Liver (tissue), 9 donors: ENCODE data around the gene ADARB1. TPM values are rescaled to one million over a fixed set of nuclear protein-coding genes. Genes with fewer than 3 reads are reported as not detected.
"Not testable (repeated sequence)": the region's sequence is repeated elsewhere in the genome, so short reads cannot be mapped to it uniquely, and the experiment has no call there.

Experiments
- DNase-seq: peaks from one replicate; pipeline ENCODE4 v3.0.0-alpha.2; 2017; ENCODE audit warnings: low spot score
- H3K27ac ChIP-seq, 2 donors: one replicate each; pipeline ENCODE4 v1.7.0; 2013; ENCODE audit warnings: inconsistent platforms in 2 of 2, low read length in 2 of 2, control low read depth in 1 of 2, low read depth in 1 of 2, mild to moderate bottlenecking in 1 of 2
- H3K27me3 ChIP-seq, 4 donors: one replicate each; pipeline versions ENCODE4 v1.6.1 to v1.7.0; 2013; ENCODE audit warnings: low read length in 3 of 4, inconsistent platforms in 1 of 4, mild to moderate bottlenecking in 1 of 4, moderate library complexity in 1 of 4; ENCODE audit not compliant: control insufficient read depth in 4 of 4, insufficient read depth in 4 of 4
- H3K36me3 ChIP-seq, 4 donors: one replicate each; pipeline versions ENCODE4 v1.6.1 to v1.7.0; 2013; ENCODE audit warnings: low read length in 3 of 4, mild to moderate bottlenecking in 3 of 4, low read depth in 1 of 4, moderate library complexity in 1 of 4; ENCODE audit not compliant: control insufficient read depth in 4 of 4, insufficient read depth in 3 of 4
- H3K4me1 ChIP-seq, 4 donors: one replicate each; pipeline versions ENCODE4 v1.6.1 to v1.7.0; 2013; ENCODE audit warnings: low read length in 3 of 4, mild to moderate bottlenecking in 3 of 4, moderate library complexity in 1 of 4; ENCODE audit not compliant: control insufficient read depth in 4 of 4, insufficient read depth in 4 of 4
- H3K4me3 ChIP-seq, 3 donors: one replicate each; pipeline versions ENCODE4 v1.6.1 to v1.7.0; 2013; ENCODE audit warnings: low read length in 3 of 3, control low read depth in 1 of 3, low read depth in 1 of 3, mild to moderate bottlenecking in 1 of 3
- H3K9ac ChIP-seq, 2 donors: one replicate each; pipeline ENCODE4 v1.7.0; 2013; ENCODE audit warnings: low read length in 2 of 2, mild to moderate bottlenecking in 2 of 2, moderate library complexity in 2 of 2, control low read depth in 1 of 2, low read depth in 1 of 2
- H3K9me3 ChIP-seq, 4 donors: one replicate each; pipeline versions ENCODE4 v1.6.1 to v1.7.0; 2013; ENCODE audit warnings: low read length in 3 of 4; ENCODE audit not compliant: control insufficient read depth in 4 of 4
- EGR1 ChIP-seq, 2 donors: IDR thresholded peaks; 2 replicates each; pipeline ENCODE4 v1.6.1; 2016 to 2018; ENCODE audit warnings: antibody characterized with exemption in 2 of 2, low read depth in 2 of 2
- FOXA1 ChIP-seq: IDR thresholded peaks from 2 replicates; pipeline ENCODE4 v1.6.1; 2016; ENCODE audit warnings: antibody characterized with exemption
- FOXA2 ChIP-seq: IDR thresholded peaks from 2 replicates; pipeline ENCODE4 v1.6.1; 2016; ENCODE audit warnings: antibody characterized with exemption
- GABPA ChIP-seq, 2 donors: IDR thresholded peaks in 1 of 2; conservative IDR thresholded peaks in 1 of 2; 2 replicates each; pipeline ENCODE4 v1.6.1; 2016; ENCODE audit warnings: antibody characterized with exemption in 2 of 2, mild to moderate bottlenecking in 1 of 2, moderate library complexity in 1 of 2
- HNF4A ChIP-seq, 2 donors: conservative IDR thresholded peaks; 2 replicates each; pipeline ENCODE4 v1.6.1; 2016; ENCODE audit warnings: antibody characterized with exemption in 2 of 2, mild to moderate bottlenecking in 2 of 2
- HNF4G ChIP-seq: IDR thresholded peaks from 2 replicates; pipeline ENCODE4 v1.6.1; 2016; ENCODE audit warnings: antibody characterized with exemption
- JUND ChIP-seq, 2 donors: IDR thresholded peaks; 2 replicates each; pipeline ENCODE4 v1.6.1; 2016; ENCODE audit warnings: antibody characterized with exemption in 2 of 2
- NR2F2 ChIP-seq: IDR thresholded peaks from 2 replicates; pipeline ENCODE4 v1.6.1; 2016; ENCODE audit warnings: antibody characterized with exemption
- RAD21 ChIP-seq, 2 donors: IDR thresholded peaks; 2 replicates each; pipeline ENCODE4 v1.6.1; 2016; ENCODE audit warnings: antibody characterized with exemption in 2 of 2, mild to moderate bottlenecking in 2 of 2
- RXRA ChIP-seq, 2 donors: IDR thresholded peaks; 2 replicates each; pipeline ENCODE4 v1.6.1; 2017 to 2018; ENCODE audit warnings: antibody characterized with exemption in 2 of 2, mild to moderate bottlenecking in 1 of 2
- SP1 ChIP-seq: IDR thresholded peaks from 2 replicates; pipeline ENCODE4 v1.6.1; 2018; ENCODE audit warnings: antibody characterized with exemption, mild to moderate bottlenecking
- TAF1 ChIP-seq: conservative IDR thresholded peaks from 2 replicates; pipeline ENCODE4 v1.6.1; 2016; ENCODE audit warnings: antibody characterized with exemption, mild to moderate bottlenecking
- YY1 ChIP-seq: IDR thresholded peaks from 2 replicates; pipeline ENCODE4 v1.6.1; 2016; ENCODE audit warnings: antibody characterized with exemption, mild to moderate bottlenecking
- WGBS: extraction: QIAGEN DNeasy Blood & Tissue Kit; methylation state at CpG from one replicate; pipeline ENCODE4 v1.1.7; 2013; 5-methylcytosine and 5-hydroxymethylcytosine counted together
- polyA plus RNA-seq, 2 donors: library from polyadenylated mRNA; stranded (reverse) in 1 of 2; unstranded in 1 of 2; fragments of 200-250 nt in 1 of 2; fragments of >200 nt in 1 of 2; fragmentation: Nextera tagmentation in 1 of 2; extraction: Ambion mirVana in 1 of 2; gene quantifications; one replicate each; pipeline versions ENCODE4 v1.2.1 to v1.2.3, GENCODE V29; 2013 to 2015
- total RNA-seq, 2 donors: library from RNA; depleted of rRNA; stranded (reverse); fragments of >200 nt; gene quantifications; one replicate each; pipeline ENCODE4 v1.2.3, GENCODE V29; 2014
- TF ChIP-seq, protein P1 (sequence below): fragments of 150-350 bp; IDR thresholded peaks from 2 replicates; pipeline ENCODE4 v1.5.1; 2017; ENCODE audit warnings: improper control_type of control experiment, low read depth, low read length; ENCODE audit not compliant: missing input control
- TF ChIP-seq, protein P2 (sequence below): IDR thresholded peaks from 2 replicates; pipeline ENCODE4 v1.6.1; 2016; ENCODE audit warnings: antibody characterized with exemption
- TF ChIP-seq, protein P3 (sequence below): IDR thresholded peaks from 2 replicates; pipeline ENCODE4 v1.6.1; 2016; ENCODE audit warnings: antibody characterized with exemption, mild to moderate bottlenecking
- TF ChIP-seq, protein P4 (sequence below): IDR thresholded peaks from 2 replicates; pipeline ENCODE4 v1.6.1; 2016; ENCODE audit warnings: antibody characterized with exemption
- TF ChIP-seq, protein P5 (sequence below): IDR thresholded peaks from 2 replicates; pipeline ENCODE4 v1.6.1; 2016; ENCODE audit warnings: antibody characterized with exemption
- donor health status: healthy.
- donor health status: healthy.
- donor health status: healthy.
- donor health status: healthy.
- donor health status: healthy.

The ADARB1 gene
- total and polyA plus RNA-seq, 4 donors, result 1.6 to 7.8 (median 2.9) TPM

DNA sequence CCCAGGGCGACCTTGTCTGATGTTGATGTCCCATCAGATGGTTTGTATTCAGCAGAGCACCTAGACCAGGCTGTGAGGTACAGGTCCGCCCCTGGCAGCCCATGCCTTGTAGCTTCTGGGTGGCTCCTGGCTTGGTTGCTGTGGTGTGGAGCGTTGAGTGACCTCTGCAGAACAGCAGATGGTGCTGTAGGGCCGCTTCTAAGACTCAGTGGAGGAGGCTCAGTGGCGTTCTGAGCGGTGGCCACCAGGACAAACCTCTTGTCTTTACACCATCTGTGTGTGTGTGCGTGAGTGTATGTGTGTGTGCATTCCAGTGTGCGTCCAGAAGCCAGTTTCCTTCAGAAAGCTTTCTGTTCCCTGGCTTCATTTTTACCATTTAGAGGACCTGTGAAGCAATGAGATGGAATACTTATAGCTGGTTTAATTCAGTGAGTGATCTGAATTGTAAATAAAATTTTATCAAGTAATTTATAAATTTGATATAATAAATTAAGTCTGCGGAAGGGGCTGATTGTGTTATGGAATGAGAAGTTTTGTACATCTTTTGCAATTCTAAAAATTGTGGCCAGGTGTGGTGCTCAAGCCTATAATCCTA, 66.1 kb downstream of the ADARB1 start:
- no peak overlapping the region for H3K9ac ChIP-seq
- peak; percentile 68 for DNase-seq
- H3K27me3 ChIP-seq, result no peaks in the 10 kb centered on the region
- no peaks in the 10 kb centered on the region for H3K9me3 ChIP-seq
- no peaks in the 10 kb centered on the region for H3K4me1 ChIP-seq
- H3K4me3 ChIP-seq, result no peak overlapping the region
- TF ChIP-seq HNF4A (conservative IDR thresholded peaks at IDR 0.05), result peak in 1 of 2 donors; percentile 10
- no peak for TF ChIP-seq SP1
- TF ChIP-seq RAD21 (IDR thresholded peaks at IDR 0.05), result peak; percentile 90 to 97
- TF ChIP-seq, protein P1, sequence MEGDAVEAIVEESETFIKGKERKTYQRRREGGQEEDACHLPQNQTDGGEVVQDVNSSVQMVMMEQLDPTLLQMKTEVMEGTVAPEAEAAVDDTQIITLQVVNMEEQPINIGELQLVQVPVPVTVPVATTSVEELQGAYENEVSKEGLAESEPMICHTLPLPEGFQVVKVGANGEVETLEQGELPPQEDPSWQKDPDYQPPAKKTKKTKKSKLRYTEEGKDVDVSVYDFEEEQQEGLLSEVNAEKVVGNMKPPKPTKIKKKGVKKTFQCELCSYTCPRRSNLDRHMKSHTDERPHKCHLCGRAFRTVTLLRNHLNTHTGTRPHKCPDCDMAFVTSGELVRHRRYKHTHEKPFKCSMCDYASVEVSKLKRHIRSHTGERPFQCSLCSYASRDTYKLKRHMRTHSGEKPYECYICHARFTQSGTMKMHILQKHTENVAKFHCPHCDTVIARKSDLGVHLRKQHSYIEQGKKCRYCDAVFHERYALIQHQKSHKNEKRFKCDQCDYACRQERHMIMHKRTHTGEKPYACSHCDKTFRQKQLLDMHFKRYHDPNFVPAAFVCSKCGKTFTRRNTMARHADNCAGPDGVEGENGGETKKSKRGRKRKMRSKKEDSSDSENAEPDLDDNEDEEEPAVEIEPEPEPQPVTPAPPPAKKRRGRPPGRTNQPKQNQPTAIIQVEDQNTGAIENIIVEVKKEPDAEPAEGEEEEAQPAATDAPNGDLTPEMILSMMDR, result peak; percentile 92
- 23% methylated on average over 9 of the region's 9 CpGs for WGBS
- no peaks in the 10 kb centered on the region for H3K36me3 ChIP-seq
- H3K27ac ChIP-seq, result no peak overlapping the region

DNA sequence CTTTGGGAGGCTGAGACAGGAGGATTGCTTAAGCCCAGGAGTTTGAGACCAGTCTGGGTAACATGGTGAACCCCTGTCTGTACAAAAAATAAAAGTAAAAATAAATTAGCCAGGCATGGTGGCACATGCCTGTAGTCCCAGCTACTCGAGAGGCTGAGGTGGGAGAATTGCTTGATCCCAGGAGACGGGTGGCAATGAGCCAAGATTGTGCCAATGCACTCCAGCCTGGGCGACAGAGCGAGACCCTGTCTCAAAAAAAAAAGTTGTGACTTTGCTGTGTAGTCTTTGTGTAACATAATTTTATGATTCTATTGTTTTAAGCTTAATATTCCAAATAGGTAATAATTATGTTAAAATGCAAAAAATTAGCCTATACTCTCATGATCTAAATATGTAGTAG, 66.6 kb downstream of the ADARB1 start:
- not testable (repeated sequence) for H3K9me3 ChIP-seq, H3K27me3 ChIP-seq, H3K27ac ChIP-seq, H3K36me3 ChIP-seq, H3K4me3 ChIP-seq, H3K4me1 ChIP-seq, DNase-seq, H3K9ac ChIP-seq
- 95% methylated on average over 4 of the region's 4 CpGs for WGBS

DNA sequence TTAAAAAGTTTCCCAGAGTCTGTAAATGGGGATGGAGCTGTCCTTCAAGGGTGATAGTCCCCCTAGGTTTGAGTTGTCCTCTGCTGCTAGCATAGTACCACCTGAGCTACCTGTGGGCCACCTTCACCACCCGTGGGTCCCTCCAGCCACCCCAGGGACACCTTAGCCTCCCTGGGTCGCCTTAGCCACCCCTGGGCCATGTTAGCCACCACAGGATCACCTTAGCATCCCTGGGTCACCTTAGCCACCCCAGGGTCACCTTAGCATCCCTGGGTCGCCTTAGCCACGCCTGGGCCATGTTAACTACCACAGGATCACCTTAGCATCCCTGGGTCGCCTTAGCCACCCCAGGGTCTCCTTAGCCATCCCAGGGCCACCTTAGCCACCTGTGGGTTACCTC, 67.1 kb downstream of the ADARB1 start:
- Histone ChIP-seq H3K27ac (no peak overlapping the region), H3K36me3 (no peaks in the 10 kb centered on the region), H3K4me3 (no peak overlapping the region), H3K9ac (no peak overlapping the region), H3K9me3 (no peaks in the 10 kb centered on the region), H3K4me1 (no peaks in the 10 kb centered on the region), H3K27me3 (no peaks in the 10 kb centered on the region)
- TF ChIP-seq, protein P1, result no peak
- TF ChIP-seq, protein P2, sequence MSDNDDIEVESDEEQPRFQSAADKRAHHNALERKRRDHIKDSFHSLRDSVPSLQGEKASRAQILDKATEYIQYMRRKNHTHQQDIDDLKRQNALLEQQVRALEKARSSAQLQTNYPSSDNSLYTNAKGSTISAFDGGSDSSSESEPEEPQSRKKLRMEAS, result no peak
- no peak for TF ChIP-seq RXRA (IDR thresholded peaks at IDR 0.05)
- TF ChIP-seq EGR1 (IDR thresholded peaks at IDR 0.05; ENCODE audit: low read depth in 2 of 2), result no peak
- no peak for TF ChIP-seq NR2F2
- TF ChIP-seq TAF1, result no peak
- TF ChIP-seq RAD21 (IDR thresholded peaks at IDR 0.05), result no peak
- no peak for TF ChIP-seq FOXA2
- TF ChIP-seq, protein P3, sequence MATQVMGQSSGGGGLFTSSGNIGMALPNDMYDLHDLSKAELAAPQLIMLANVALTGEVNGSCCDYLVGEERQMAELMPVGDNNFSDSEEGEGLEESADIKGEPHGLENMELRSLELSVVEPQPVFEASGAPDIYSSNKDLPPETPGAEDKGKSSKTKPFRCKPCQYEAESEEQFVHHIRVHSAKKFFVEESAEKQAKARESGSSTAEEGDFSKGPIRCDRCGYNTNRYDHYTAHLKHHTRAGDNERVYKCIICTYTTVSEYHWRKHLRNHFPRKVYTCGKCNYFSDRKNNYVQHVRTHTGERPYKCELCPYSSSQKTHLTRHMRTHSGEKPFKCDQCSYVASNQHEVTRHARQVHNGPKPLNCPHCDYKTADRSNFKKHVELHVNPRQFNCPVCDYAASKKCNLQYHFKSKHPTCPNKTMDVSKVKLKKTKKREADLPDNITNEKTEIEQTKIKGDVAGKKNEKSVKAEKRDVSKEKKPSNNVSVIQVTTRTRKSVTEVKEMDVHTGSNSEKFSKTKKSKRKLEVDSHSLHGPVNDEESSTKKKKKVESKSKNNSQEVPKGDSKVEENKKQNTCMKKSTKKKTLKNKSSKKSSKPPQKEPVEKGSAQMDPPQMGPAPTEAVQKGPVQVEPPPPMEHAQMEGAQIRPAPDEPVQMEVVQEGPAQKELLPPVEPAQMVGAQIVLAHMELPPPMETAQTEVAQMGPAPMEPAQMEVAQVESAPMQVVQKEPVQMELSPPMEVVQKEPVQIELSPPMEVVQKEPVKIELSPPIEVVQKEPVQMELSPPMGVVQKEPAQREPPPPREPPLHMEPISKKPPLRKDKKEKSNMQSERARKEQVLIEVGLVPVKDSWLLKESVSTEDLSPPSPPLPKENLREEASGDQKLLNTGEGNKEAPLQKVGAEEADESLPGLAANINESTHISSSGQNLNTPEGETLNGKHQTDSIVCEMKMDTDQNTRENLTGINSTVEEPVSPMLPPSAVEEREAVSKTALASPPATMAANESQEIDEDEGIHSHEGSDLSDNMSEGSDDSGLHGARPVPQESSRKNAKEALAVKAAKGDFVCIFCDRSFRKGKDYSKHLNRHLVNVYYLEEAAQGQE, result no peak
- TF ChIP-seq HNF4G, result no peak
- TF ChIP-seq, protein P4, sequence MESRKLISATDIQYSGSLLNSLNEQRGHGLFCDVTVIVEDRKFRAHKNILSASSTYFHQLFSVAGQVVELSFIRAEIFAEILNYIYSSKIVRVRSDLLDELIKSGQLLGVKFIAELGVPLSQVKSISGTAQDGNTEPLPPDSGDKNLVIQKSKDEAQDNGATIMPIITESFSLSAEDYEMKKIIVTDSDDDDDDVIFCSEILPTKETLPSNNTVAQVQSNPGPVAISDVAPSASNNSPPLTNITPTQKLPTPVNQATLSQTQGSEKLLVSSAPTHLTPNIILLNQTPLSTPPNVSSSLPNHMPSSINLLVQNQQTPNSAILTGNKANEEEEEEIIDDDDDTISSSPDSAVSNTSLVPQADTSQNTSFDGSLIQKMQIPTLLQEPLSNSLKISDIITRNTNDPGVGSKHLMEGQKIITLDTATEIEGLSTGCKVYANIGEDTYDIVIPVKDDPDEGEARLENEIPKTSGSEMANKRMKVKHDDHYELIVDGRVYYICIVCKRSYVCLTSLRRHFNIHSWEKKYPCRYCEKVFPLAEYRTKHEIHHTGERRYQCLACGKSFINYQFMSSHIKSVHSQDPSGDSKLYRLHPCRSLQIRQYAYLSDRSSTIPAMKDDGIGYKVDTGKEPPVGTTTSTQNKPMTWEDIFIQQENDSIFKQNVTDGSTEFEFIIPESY, result no peak
- TF ChIP-seq, protein P5, sequence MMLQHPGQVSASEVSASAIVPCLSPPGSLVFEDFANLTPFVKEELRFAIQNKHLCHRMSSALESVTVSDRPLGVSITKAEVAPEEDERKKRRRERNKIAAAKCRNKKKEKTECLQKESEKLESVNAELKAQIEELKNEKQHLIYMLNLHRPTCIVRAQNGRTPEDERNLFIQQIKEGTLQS, result no peak
- no peak for TF ChIP-seq YY1
- no peak for TF ChIP-seq JUND (IDR thresholded peaks at IDR 0.05)
- TF ChIP-seq GABPA (IDR thresholded peaks at IDR 0.05 in 1 of 2, conservative IDR thresholded peaks at IDR 0.05 in 1 of 2), result no peak
- TF ChIP-seq HNF4A (conservative IDR thresholded peaks at IDR 0.05), result no peak
- TF ChIP-seq FOXA1, result no peak
- 94% methylated on average over 5 of the region's 5 CpGs for WGBS
- peak; percentile 6 for DNase-seq
